Rectal smooth muscle tissue (tissue), 1 donor: Measurements from ENCODE around the gene FLVCR1.

Source experiments
- H3K27ac ChIP-seq: one replicate; pipeline ENCODE4 v1.7.0; 2013; ENCODE audit warnings: low read depth, low read length, inconsistent platforms
- H3K27me3 ChIP-seq: one replicate; pipeline ENCODE4 v1.7.0; 2013; ENCODE audit warnings: low read length; ENCODE audit not compliant: control insufficient read depth, insufficient read depth
- H3K36me3 ChIP-seq: one replicate; pipeline ENCODE4 v1.7.0; 2013; ENCODE audit warnings: low read length; ENCODE audit not compliant: control insufficient read depth, insufficient read depth
- H3K4me1 ChIP-seq: one replicate; pipeline ENCODE4 v1.7.0; 2013; ENCODE audit warnings: low read length; ENCODE audit not compliant: control insufficient read depth, insufficient read depth
- H3K4me3 ChIP-seq: one replicate; pipeline ENCODE4 v1.7.0; 2013; ENCODE audit warnings: low read length
- H3K9ac ChIP-seq: one replicate; pipeline ENCODE4 v1.7.0; 2013; ENCODE audit warnings: low read length

The FLVCR1 gene

GRCh38 chr1:212944229-212944901 is 86.3 kb downstream of the FLVCR1 start:
- Histone ChIP-seq H3K36me3 (no peaks in the 10 kb centered on the region), H3K27me3 (no peaks in the 10 kb centered on the region), H3K4me3 (no peak overlapping the region), H3K4me1 (no peaks in the 10 kb centered on the region), H3K9ac (no peak overlapping the region), H3K27ac (no peak overlapping the region)

GRCh38 chr1:212945056-212945455 is 87.0 kb downstream of the FLVCR1 start:
- Histone ChIP-seq H3K27me3 (no peaks in the 10 kb centered on the region), H3K27ac (no peak overlapping the region), H3K36me3 (no peaks in the 10 kb centered on the region), H3K4me1 (no peaks in the 10 kb centered on the region), H3K4me3 (no peak overlapping the region), H3K9ac (no peak overlapping the region)

- no peaks in the 10 kb centered on the region for H3K4me1 ChIP-seq
- H3K27me3 ChIP-seq: no peaks in the 10 kb centered on the region
- no peak overlapping the region for H3K9ac ChIP-seq
- no peak overlapping the region for H3K4me3 ChIP-seq
- no peak overlapping the region for H3K27ac ChIP-seq
- H3K36me3 ChIP-seq: no peaks in the 10 kb centered on the region
These were observed 87.5 kb downstream of the FLVCR1 start for GRCh38 chr1:212945463-212946160.

- Histone ChIP-seq H3K36me3 (no peaks in the 10 kb centered on the region), H3K4me3 (no peak overlapping the region), H3K9ac (no peak overlapping the region), H3K4me1 (no peaks in the 10 kb centered on the region), H3K27me3 (no peaks in the 10 kb centered on the region), H3K27ac (no peak overlapping the region)
These were observed 88.8 kb downstream of the FLVCR1 start for GRCh38 chr1:212946872-212947271.
